Measurements from ENCODE around the gene STAT3. TPM values are rescaled to one million over a fixed set of nuclear protein-coding genes. Genes with fewer than 3 reads are reported as not detected.
"Not testable (repeated sequence)": the region's sequence is repeated elsewhere in the genome, so short reads cannot be mapped to it uniquely, and the experiment has no call there.

STAT3 gene
- polyA plus RNA-seq, 1 experiment = 74.4 TPM

DNA sequence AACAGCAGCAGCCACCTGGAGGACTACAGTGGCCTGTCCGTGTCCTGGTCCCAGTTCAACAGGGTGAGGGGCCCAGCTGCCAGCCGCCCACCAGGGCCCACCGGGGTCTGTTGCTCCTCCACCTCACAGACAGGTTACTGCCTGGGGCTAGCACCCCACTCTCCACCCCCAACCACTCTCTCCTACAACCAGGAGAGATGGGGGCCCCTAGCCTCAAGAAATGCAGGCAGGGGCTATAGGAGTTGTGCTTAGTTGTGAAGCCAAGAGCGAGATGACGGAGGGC, 81.9 kb downstream of the STAT3 start:
- ChIA-PET POLR2A (no interaction called here), CTCF (interaction anchor here (0.9 kb wide), 1 partner anchor 221 kb away, joined by 3 read pairs; no protein-coding TSS in a partner anchor)
- no peaks in the 10 kb centered on the region; the same call in 1 of the 2 replicates for H3K27me3 ChIP-seq (ENCODE audit: control insufficient read depth, insufficient read depth, low read length)
- peaks cover 11% of the 10 kb centered on the region for H3K36me3 ChIP-seq (ENCODE audit: control insufficient read depth, insufficient read depth, low read length)
- no peak overlapping the region for H3K4me3 ChIP-seq (ENCODE audit: low read depth, low read length)
- TF ChIP-seq, protein P1, sequence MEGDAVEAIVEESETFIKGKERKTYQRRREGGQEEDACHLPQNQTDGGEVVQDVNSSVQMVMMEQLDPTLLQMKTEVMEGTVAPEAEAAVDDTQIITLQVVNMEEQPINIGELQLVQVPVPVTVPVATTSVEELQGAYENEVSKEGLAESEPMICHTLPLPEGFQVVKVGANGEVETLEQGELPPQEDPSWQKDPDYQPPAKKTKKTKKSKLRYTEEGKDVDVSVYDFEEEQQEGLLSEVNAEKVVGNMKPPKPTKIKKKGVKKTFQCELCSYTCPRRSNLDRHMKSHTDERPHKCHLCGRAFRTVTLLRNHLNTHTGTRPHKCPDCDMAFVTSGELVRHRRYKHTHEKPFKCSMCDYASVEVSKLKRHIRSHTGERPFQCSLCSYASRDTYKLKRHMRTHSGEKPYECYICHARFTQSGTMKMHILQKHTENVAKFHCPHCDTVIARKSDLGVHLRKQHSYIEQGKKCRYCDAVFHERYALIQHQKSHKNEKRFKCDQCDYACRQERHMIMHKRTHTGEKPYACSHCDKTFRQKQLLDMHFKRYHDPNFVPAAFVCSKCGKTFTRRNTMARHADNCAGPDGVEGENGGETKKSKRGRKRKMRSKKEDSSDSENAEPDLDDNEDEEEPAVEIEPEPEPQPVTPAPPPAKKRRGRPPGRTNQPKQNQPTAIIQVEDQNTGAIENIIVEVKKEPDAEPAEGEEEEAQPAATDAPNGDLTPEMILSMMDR (IDR thresholded peaks at IDR 0.05; ENCODE audit: insufficient read depth, low read depth, low read length) = no peak
- DNase-seq (ENCODE audit: low read depth) = no peak

DNA sequence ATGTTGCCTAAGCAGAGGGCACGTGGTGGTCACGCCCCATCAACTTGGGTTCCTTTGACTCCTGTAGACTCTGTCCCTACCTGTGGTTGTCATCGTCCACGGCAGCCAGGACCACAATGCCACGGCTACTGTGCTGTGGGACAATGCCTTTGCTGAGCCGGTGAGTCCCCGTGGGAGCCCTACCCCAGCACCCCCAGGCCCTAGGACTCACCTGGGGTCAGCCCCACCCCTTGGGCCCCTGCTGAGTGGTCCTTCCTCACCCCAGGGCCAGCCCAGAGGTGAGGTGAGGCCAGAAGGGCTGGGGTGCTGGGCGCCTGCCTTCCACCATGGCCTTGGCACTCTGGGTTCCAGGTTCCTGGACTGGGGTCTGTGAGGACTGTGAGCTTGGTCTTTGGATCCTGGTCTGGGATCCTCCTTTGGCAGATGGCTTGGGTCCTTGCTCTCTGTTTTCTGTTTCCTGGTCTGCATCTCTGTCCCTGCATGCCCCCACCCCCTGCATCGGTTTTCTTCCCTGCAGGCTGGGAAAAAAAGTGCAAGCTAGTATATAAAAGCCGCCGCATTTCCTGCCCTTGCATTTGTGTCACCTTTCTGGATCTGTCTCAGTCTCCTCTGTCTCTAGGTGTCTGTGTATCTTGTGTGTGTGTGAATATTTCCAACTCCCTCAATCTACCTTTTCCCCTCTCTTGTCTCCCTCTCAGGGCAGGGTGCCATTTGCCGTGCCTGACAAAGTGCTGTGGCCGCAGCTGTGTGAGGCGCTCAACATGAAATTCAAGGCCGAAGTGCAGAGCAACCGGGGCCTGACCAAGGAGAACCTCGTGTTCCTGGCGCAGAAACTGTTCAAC, 82.5 kb downstream of the STAT3 start:
- H3K36me3 ChIP-seq (ENCODE audit: control insufficient read depth, insufficient read depth, low read length) = peaks cover 11% of the 10 kb centered on the region
- no peak overlapping the region for H3K4me3 ChIP-seq (ENCODE audit: low read depth, low read length)
- CTCF ChIA-PET = interaction anchor here (0.9 kb wide), 1 partner anchor 222 kb away, joined by 3 read pairs; no protein-coding TSS in a partner anchor
- POLR2A ChIA-PET = no interaction called here
- no peak for DNase-seq (ENCODE audit: low read depth)
- TF ChIP-seq, protein P1 (IDR thresholded peaks at IDR 0.05; ENCODE audit: insufficient read depth, low read depth, low read length) = no peak
- no peaks in the 10 kb centered on the region; the same call in 1 of the 2 replicates for H3K27me3 ChIP-seq (ENCODE audit: control insufficient read depth, insufficient read depth, low read length)

DNA sequence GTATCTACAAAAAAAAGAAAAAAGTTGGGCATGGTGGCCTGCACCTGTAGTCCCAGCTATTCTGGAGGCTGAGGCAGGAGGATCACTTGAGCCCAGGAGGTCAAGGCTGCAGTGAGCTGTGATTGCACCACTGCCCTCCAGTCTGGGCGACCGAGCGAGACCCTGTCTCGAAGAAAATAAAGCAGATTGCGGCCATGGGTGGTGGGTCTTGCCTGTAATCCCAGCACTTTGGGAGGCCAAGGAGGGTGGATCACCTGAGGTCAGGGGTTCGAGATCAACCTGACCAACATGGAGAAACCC, 83.3 kb downstream of the STAT3 start:
- H3K27me3 ChIP-seq (ENCODE audit: control insufficient read depth, insufficient read depth, low read length); POLR2A ChIA-PET; CTCF ChIA-PET; H3K4me3 ChIP-seq (ENCODE audit: low read depth, low read length); H3K36me3 ChIP-seq (ENCODE audit: control insufficient read depth, insufficient read depth, low read length); DNase-seq (ENCODE audit: low read depth): not testable (repeated sequence)

DNA sequence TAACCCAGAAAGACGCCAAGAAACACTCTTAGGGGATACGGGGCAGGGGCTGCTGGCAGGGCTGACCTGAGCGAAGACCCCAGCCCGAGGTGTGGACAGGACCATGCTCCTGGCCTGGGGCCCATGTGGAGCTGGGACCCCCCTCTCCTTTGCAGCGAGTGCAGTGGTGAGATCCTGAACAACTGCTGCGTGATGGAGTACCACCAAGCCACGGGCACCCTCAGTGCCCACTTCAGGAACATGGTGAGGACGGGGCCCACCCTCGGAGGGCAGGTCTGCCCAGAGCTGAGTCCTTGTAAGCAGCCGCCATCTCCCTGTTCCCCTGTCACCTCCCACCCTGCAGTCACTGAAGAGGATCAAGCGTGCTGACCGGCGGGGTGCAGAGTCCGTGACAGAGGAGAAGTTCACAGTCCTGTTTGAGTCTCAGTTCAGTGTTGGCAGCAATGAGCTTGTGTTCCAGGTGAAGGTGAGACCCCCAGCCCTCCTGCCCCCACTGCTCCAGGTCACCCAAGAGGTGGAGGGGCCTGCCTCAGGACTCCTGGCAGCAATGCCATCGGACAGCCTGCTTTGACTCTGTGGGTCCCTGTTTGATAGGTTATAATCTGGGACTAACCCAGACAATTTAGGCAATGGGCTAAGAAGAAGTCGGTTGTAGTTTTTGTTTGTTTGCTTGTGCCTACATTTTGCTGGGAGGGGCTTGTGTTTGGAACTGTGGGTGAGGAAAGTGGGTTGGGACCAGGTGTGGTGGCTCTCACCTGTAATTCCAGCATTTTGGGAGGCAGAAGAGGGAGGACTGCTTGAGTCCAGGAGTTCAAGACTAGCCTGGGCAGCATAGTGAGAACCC, 83.8 kb downstream of the STAT3 start:
- no peaks in the 10 kb centered on the region; the same call in 1 of the 2 replicates for H3K27me3 ChIP-seq (ENCODE audit: control insufficient read depth, insufficient read depth, low read length)
- DNase-seq (ENCODE audit: low read depth) = no peak
- TF ChIP-seq, protein P1 (IDR thresholded peaks at IDR 0.05; ENCODE audit: insufficient read depth, low read depth, low read length) = no peak
- no peak overlapping the region for H3K4me3 ChIP-seq (ENCODE audit: low read depth, low read length)
- ChIA-PET POLR2A (no interaction called here), CTCF (interaction anchor here (1.2 to 1.5 kb wide), 2 partner anchors 8 to 222 kb away, joined by 3 read pairs; no protein-coding TSS in a partner anchor)
- peaks cover 6% of the 10 kb centered on the region for H3K36me3 ChIP-seq (ENCODE audit: control insufficient read depth, insufficient read depth, low read length)

DNA sequence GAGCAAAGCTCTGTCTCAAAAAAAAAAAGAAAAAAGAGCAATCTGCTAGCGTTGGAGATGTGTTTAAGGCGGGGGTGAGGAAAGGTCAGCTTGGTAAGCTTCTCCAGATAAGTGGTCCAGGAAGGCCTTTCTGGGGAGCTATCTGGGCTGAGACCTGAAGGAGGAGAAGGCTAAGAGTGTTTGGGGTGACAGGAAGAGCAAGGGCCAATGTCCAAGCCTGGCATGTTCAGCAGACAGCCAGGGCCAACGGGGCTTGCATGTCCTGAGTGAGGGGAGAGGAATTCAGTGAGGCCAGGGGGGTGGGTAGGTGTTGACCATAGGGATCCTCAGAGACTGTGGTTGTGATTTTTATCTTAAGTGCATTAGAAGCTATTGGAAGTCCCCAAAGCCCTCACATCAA, 84.5 kb downstream of the STAT3 start:
- H3K27me3 ChIP-seq (ENCODE audit: control insufficient read depth, insufficient read depth, low read length) = no peaks in the 10 kb centered on the region; the same call in 1 of the 2 replicates
- ChIA-PET POLR2A (no interaction called here), CTCF (interaction anchor here (0.6 to 1.5 kb wide), 3 partner anchors 9 to 223 kb away, joined by 3 read pairs; no protein-coding TSS in a partner anchor)
- peaks cover 6% of the 10 kb centered on the region for H3K36me3 ChIP-seq (ENCODE audit: control insufficient read depth, insufficient read depth, low read length)
- TF ChIP-seq, protein P1 (IDR thresholded peaks at IDR 0.05; ENCODE audit: insufficient read depth, low read depth, low read length) = no peak
- H3K4me3 ChIP-seq (ENCODE audit: low read depth, low read length) = no peak overlapping the region
- no peak for DNase-seq (ENCODE audit: low read depth)

Data from BJ (cell line).